Panc1 (cell line): ENCODE measurements around the gene MSMP. TPM values are rescaled to one million over a fixed set of nuclear protein-coding genes. Genes with fewer than 3 reads are reported as not detected.

Experiments
- ATAC-seq: fragments of 200-7000 bp; cut with Tn5 transposase; 2 replicates; pipeline ENCODE4 v1.9.1; 2020; ENCODE audit warnings: mild to moderate bottlenecking, moderate library complexity
- BruUV-seq: library from RNA; stranded (reverse); fragments of 400-500 nt; replicated peaks from 2 replicates; lab custom pipeline; 2021; lab: Mats Ljungman, UMichigan
- CTCF ChIA-PET: fragments of 300-600 bp; sonication (Branson Sonifier 250); formaldehyde crosslinking; loops from one replicate; lab custom pipeline; 2022; ENCODE audit warnings: antibody characterized with exemption; lab: Charles Lee
- POLR2A ChIA-PET: fragments of 300-600 bp; sonication (Branson Sonifier 250); formaldehyde crosslinking; loops from one replicate; lab custom pipeline; 2022; ENCODE audit warnings: antibody characterized with exemption; lab: Charles Lee
- DNase-seq: peaks from one replicate; pipeline ENCODE4 v3.0.0-alpha.2; 2010; ENCODE audit warnings: low read depth, low spot score
- H3K27ac ChIP-seq: 2 replicates; pipeline ENCODE4 v1.5.1; 2011; ENCODE audit warnings: mild to moderate bottlenecking, low read length, inconsistent platforms
- H3K27me3 ChIP-seq: fragments of 200-500 bp; sonication (Bioruptor generic); 2 replicates; pipeline ENCODE4 v1.6.0; 2014; ENCODE audit warnings: low read length, inconsistent platforms; ENCODE audit not compliant: control insufficient read depth, insufficient read depth
- H3K36me3 ChIP-seq: fragments of 200-500 bp; sonication (Bioruptor generic); 2 replicates; pipeline ENCODE4 v1.5.1; 2014; ENCODE audit warnings: inconsistent platforms, mild to moderate bottlenecking, low read length, moderate library complexity; ENCODE audit not compliant: control insufficient read depth, insufficient read depth
- H3K4me1 ChIP-seq: 2 replicates; pipeline ENCODE4 v1.5.1; 2011; ENCODE audit warnings: inconsistent platforms, mild to moderate bottlenecking, low read length, moderate library complexity; ENCODE audit not compliant: control insufficient read depth, insufficient read depth
- H3K4me3 ChIP-seq, 2 experiments: 2 replicates each; pipeline ENCODE4 v1.5.1; 2011 to 2012; ENCODE audit warnings: low read depth in 2 of 2, low read length in 2 of 2, mild to moderate bottlenecking in 2 of 2, inconsistent platforms in 1 of 2, moderate library complexity in 1 of 2
- H3K9me3 ChIP-seq: fragments of 200-500 bp; sonication (Bioruptor generic); 2 replicates; pipeline ENCODE4 v1.5.1; 2014; ENCODE audit warnings: low read depth, mild to moderate bottlenecking, inconsistent platforms, low read length, moderate library complexity; ENCODE audit not compliant: control insufficient read depth, insufficient read depth
- POLR2AphosphoS5 ChIP-seq: IDR thresholded peaks from 2 replicates; pipeline ENCODE4 v1.6.1; 2012; ENCODE audit warnings: mild to moderate bottlenecking, low read depth, low read length, moderate library complexity
- SIN3A ChIP-seq: IDR thresholded peaks from 2 replicates; pipeline ENCODE4 v1.6.1; 2012; ENCODE audit warnings: low read depth, mild to moderate bottlenecking, low read length, moderate library complexity, borderline replicate concordance; ENCODE audit not compliant: insufficient read depth
- TCF7L2 ChIP-seq: IDR thresholded peaks from 2 replicates; pipeline ENCODE4 v1.6.1; 2011; ENCODE audit warnings: mild to moderate bottlenecking, low read depth, low read length, inconsistent platforms
- in situ Hi-C: cut with HindIII; loops from 2 replicates; pipeline ENCODE4 v1.10.0; 2016; ENCODE audit warnings: low sequenced_read_pairs, low pct_unique_long_range_greater_than_20kb
- intact Hi-C: fragments of 100-400 bp; cut with micrococcal nuclease; formaldehyde crosslinking; loops from one replicate; pipeline ENCODE4 v1.10.0; 2022; ENCODE audit not compliant: unreplicated experiment
- total RNA-seq: library from RNA; stranded (reverse); gene quantifications from one replicate; pipeline ENCODE4 v1.2.1, GENCODE V29; 2021; ENCODE audit not compliant: unreplicated experiment
- TF ChIP-seq, protein P1 (sequence below): fragments of 450-650 bp; IDR thresholded peaks from 2 replicates; pipeline ENCODE4 v1.5.1; 2017; ENCODE audit warnings: mild to moderate bottlenecking
- TF ChIP-seq, protein P2 (sequence below), 2 experiments: IDR thresholded peaks; 2 replicates each; pipeline ENCODE4 v1.6.1; 2011 to 2012; ENCODE audit warnings: low read depth in 2 of 2, control low read depth in 1 of 2, low read length in 1 of 2, mild to moderate bottlenecking in 1 of 2, moderate library complexity in 1 of 2; ENCODE audit not compliant: insufficient read depth in 1 of 2

Gene MSMP
- total RNA-seq, 1 experiment from 2014 or later = 1.4 TPM

DNA sequence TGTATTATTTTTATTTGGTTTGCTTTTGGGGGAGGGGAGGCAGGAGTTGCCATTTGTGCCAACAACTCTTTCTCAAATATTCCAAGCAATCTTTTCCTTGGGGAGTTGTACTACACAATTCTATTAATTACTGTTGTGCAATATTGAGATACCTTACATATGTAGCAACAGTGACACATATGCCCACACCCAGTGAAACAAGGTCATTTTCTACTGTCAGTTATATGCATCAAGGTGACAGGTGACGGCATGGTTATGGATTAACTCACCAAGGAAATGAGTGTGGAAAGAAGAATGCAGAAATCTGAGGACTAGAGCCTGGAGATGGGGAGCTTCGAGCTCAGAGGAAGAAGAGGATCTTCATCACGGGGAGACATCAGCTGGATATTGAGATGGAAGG is 17.9 kb upstream of the MSMP start:
- Histone ChIP-seq H3K36me3 (no peaks in the 10 kb centered on the region), H3K9me3 (no peaks in the 10 kb centered on the region), H3K27ac (no peak overlapping the region), H3K27me3 (no peaks in the 10 kb centered on the region), H3K4me1 (peaks cover 8% of the 10 kb centered on the region), H3K4me3 (no peak overlapping the region)
- no TSS peak for BruUV-seq
- in situ Hi-C loops = no loop called here
- intact Hi-C loops = no loop called here
- ATAC-seq = no peak
- DNase-seq = no peak
- ChIA-PET POLR2A (no interaction called here), CTCF (no interaction called here)
- TF ChIP-seq, protein P1, sequence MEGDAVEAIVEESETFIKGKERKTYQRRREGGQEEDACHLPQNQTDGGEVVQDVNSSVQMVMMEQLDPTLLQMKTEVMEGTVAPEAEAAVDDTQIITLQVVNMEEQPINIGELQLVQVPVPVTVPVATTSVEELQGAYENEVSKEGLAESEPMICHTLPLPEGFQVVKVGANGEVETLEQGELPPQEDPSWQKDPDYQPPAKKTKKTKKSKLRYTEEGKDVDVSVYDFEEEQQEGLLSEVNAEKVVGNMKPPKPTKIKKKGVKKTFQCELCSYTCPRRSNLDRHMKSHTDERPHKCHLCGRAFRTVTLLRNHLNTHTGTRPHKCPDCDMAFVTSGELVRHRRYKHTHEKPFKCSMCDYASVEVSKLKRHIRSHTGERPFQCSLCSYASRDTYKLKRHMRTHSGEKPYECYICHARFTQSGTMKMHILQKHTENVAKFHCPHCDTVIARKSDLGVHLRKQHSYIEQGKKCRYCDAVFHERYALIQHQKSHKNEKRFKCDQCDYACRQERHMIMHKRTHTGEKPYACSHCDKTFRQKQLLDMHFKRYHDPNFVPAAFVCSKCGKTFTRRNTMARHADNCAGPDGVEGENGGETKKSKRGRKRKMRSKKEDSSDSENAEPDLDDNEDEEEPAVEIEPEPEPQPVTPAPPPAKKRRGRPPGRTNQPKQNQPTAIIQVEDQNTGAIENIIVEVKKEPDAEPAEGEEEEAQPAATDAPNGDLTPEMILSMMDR = no peak
- TF ChIP-seq, protein P2, sequence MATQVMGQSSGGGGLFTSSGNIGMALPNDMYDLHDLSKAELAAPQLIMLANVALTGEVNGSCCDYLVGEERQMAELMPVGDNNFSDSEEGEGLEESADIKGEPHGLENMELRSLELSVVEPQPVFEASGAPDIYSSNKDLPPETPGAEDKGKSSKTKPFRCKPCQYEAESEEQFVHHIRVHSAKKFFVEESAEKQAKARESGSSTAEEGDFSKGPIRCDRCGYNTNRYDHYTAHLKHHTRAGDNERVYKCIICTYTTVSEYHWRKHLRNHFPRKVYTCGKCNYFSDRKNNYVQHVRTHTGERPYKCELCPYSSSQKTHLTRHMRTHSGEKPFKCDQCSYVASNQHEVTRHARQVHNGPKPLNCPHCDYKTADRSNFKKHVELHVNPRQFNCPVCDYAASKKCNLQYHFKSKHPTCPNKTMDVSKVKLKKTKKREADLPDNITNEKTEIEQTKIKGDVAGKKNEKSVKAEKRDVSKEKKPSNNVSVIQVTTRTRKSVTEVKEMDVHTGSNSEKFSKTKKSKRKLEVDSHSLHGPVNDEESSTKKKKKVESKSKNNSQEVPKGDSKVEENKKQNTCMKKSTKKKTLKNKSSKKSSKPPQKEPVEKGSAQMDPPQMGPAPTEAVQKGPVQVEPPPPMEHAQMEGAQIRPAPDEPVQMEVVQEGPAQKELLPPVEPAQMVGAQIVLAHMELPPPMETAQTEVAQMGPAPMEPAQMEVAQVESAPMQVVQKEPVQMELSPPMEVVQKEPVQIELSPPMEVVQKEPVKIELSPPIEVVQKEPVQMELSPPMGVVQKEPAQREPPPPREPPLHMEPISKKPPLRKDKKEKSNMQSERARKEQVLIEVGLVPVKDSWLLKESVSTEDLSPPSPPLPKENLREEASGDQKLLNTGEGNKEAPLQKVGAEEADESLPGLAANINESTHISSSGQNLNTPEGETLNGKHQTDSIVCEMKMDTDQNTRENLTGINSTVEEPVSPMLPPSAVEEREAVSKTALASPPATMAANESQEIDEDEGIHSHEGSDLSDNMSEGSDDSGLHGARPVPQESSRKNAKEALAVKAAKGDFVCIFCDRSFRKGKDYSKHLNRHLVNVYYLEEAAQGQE (IDR thresholded peaks at IDR 0.05; ENCODE audit: insufficient read depth in 1 of 2, low read depth in 2 of 2, low read length in 1 of 2) = no peak
- TF ChIP-seq SIN3A (no peak), TCF7L2 (no peak), POLR2AphosphoS5 (no peak)

DNA sequence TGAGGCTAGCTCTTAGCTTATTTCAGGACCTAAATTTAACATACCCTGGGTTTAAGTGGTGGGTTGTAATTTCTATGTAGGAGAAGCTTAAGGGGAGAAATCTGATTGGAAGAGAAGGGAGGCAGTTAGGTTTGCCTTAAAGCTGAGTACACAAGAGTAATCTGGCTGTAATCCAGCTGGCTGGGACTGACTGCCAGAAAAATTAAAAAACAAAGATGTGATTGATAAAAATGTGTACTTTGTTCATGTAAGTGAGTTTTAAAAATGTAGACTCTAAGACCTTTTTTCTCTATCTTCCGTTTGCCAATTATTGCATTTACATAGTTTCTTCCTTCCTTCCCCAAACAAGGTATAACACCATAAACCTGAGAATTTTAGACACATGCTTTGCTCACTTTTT is 17.5 kb upstream of the MSMP start:
- Histone ChIP-seq H3K4me1 (peaks cover 8% of the 10 kb centered on the region), H3K4me3 (no peak overlapping the region), H3K27ac (no peak overlapping the region), H3K36me3 (no peaks in the 10 kb centered on the region), H3K27me3 (no peaks in the 10 kb centered on the region), H3K9me3 (no peaks in the 10 kb centered on the region)
- in situ Hi-C loops = no loop called here
- no TSS peak for BruUV-seq
- ChIA-PET CTCF (interaction anchor here (0.8 kb wide), 1 partner anchor 15 kb away, joined by 3 read pairs; no protein-coding TSS in a partner anchor), POLR2A (no interaction called here)
- no peak for TF ChIP-seq TCF7L2
- TF ChIP-seq POLR2AphosphoS5 = no peak
- DNase-seq (no peak), ATAC-seq (no peak)
- intact Hi-C loops = no loop called here

- no peak overlapping the region for H3K27ac ChIP-seq
- peaks cover 8% of the 10 kb centered on the region for H3K4me1 ChIP-seq
- H3K36me3 ChIP-seq = no peaks in the 10 kb centered on the region
- no peaks in the 10 kb centered on the region for H3K9me3 ChIP-seq
- no peak for TF ChIP-seq TCF7L2
- CTCF ChIA-PET = interaction anchor here (0.8 kb wide), 1 partner anchor 14 kb away, joined by 3 read pairs; no protein-coding TSS in a partner anchor
- BruUV-seq = no TSS peak
- DNase-seq = no peak
- in situ Hi-C loops (no loop called here), intact Hi-C loops (no loop called here)
- ATAC-seq = no peak
- POLR2A ChIA-PET = no interaction called here
- H3K27me3 ChIP-seq = no peaks in the 10 kb centered on the region
- no peak overlapping the region for H3K4me3 ChIP-seq
Observed at GRCh38 chr9:35771075-35771433, 17.0 kb upstream of the MSMP start.
